H9 (cell line): Measurements from ENCODE around the gene HORMAD2. TPM values are rescaled to one million over a fixed set of nuclear protein-coding genes. Genes with fewer than 3 reads are reported as not detected.

Experiments
- DNase-seq: peaks from one replicate; pipeline ENCODE4 v3.0.0-alpha.2; 2017
- H2AFZ ChIP-seq: one replicate; pipeline ENCODE4 v1.6.1; 2013; ENCODE audit warnings: mild to moderate bottlenecking, low read length, control low read depth, moderate library complexity
- H2AK5ac ChIP-seq: 2 replicates; pipeline ENCODE4 v1.6.1; 2013; ENCODE audit warnings: low read length, control low read depth, mixed read lengths; ENCODE audit not compliant: insufficient read length
- H2BK120ac ChIP-seq: one replicate; pipeline ENCODE4 v1.6.1; 2013; ENCODE audit warnings: low read depth, mild to moderate bottlenecking, low read length, control low read depth, inconsistent platforms; ENCODE audit not compliant: poor library complexity, severe bottlenecking
- H2BK12ac ChIP-seq: 2 replicates; pipeline ENCODE4 v1.6.1; 2013; ENCODE audit warnings: low read length, control low read depth, mixed read lengths, low read depth; ENCODE audit not compliant: insufficient read length
- H2BK15ac ChIP-seq: 2 replicates; pipeline ENCODE4 v1.6.1; 2013; ENCODE audit warnings: low read depth, low read length, control low read depth
- H2BK20ac ChIP-seq: one replicate; pipeline ENCODE4 v1.6.1; 2013; ENCODE audit warnings: low read depth, mild to moderate bottlenecking, low read length, control low read depth, inconsistent platforms; ENCODE audit not compliant: poor library complexity, severe bottlenecking
- H2BK5ac ChIP-seq: 2 replicates; pipeline ENCODE4 v1.6.1; 2013; ENCODE audit warnings: low read length, control low read depth, mixed read lengths; ENCODE audit not compliant: insufficient read length
- H3K14ac ChIP-seq: 2 replicates; pipeline ENCODE4 v1.6.1; 2013; ENCODE audit warnings: low read length, control low read depth; ENCODE audit not compliant: insufficient read depth
- H3K18ac ChIP-seq: 2 replicates; pipeline ENCODE4 v1.6.1; 2013; ENCODE audit warnings: low read depth, mild to moderate bottlenecking, mixed read lengths, low read length, control low read depth; ENCODE audit not compliant: insufficient read length
- H3K23ac ChIP-seq: 2 replicates; pipeline ENCODE4 v1.6.1; 2013; ENCODE audit warnings: low read length, control low read depth, mixed read lengths, low read depth; ENCODE audit not compliant: insufficient read length
- H3K23me2 ChIP-seq: 2 replicates; pipeline ENCODE4 v1.6.1; 2013; ENCODE audit warnings: low read depth, mild to moderate bottlenecking, mixed read lengths, low read length, control low read depth; ENCODE audit not compliant: insufficient read length, poor library complexity, severe bottlenecking
- H3K27ac ChIP-seq: 2 replicates; pipeline ENCODE4 v1.5.1; 2013; ENCODE audit warnings: low read length, control low read depth, mixed read lengths, low read depth; ENCODE audit not compliant: insufficient read length
- H3K27me3 ChIP-seq: 2 replicates; pipeline ENCODE4 v1.6.1; 2013; ENCODE audit warnings: low read length, control low read depth, inconsistent platforms; ENCODE audit not compliant: insufficient read depth
- H3K4ac ChIP-seq: 2 replicates; pipeline ENCODE4 v1.6.1; 2013; ENCODE audit warnings: low read depth, mild to moderate bottlenecking, control low read depth, inconsistent platforms, low read length, moderate library complexity
- H3K4me1 ChIP-seq: 2 replicates; pipeline ENCODE4 v1.6.1; 2013; ENCODE audit warnings: low read length, control low read depth, inconsistent platforms; ENCODE audit not compliant: insufficient read depth
- H3K4me2 ChIP-seq: 2 replicates; pipeline ENCODE4 v1.6.1; 2013; ENCODE audit warnings: low read length, control low read depth, mixed read lengths; ENCODE audit not compliant: insufficient read length, insufficient read depth
- H3K56ac ChIP-seq: 2 replicates; pipeline ENCODE4 v1.6.1; 2013; ENCODE audit warnings: low read depth, mild to moderate bottlenecking, mixed read lengths, low read length, control low read depth; ENCODE audit not compliant: insufficient read length
- H3K79me1 ChIP-seq: 2 replicates; pipeline ENCODE4 v1.6.1; 2013; ENCODE audit warnings: low read depth, mild to moderate bottlenecking, moderate library complexity, low read length, control low read depth, inconsistent platforms; ENCODE audit not compliant: insufficient read depth, poor library complexity, severe bottlenecking
- H3K79me2 ChIP-seq: 2 replicates; pipeline ENCODE4 v1.6.1; 2013; ENCODE audit warnings: low read length, control low read depth, inconsistent platforms; ENCODE audit not compliant: insufficient read depth
- H3K9ac ChIP-seq: 2 replicates; pipeline ENCODE4 v1.6.1; 2013; ENCODE audit warnings: low read length, control low read depth, mixed read lengths; ENCODE audit not compliant: insufficient read length; ENCODE audit errors: extremely low read depth
- H3K9me3 ChIP-seq: one replicate; pipeline ENCODE4 v1.6.1; 2013; ENCODE audit warnings: low read depth, low read length, inconsistent platforms; ENCODE audit not compliant: control insufficient read depth
- H3T11ph ChIP-seq: one replicate; pipeline ENCODE4 v1.6.1; 2013; ENCODE audit warnings: mild to moderate bottlenecking, low read length, control low read depth, inconsistent platforms
- H4K20me1 ChIP-seq: one replicate; pipeline ENCODE4 v1.6.1; 2013; ENCODE audit not compliant: control insufficient read depth, insufficient read length, insufficient read depth
- H4K5ac ChIP-seq: 2 replicates; pipeline ENCODE4 v1.6.1; 2013; ENCODE audit warnings: low read depth, mild to moderate bottlenecking, mixed read lengths, low read length, control low read depth; ENCODE audit not compliant: insufficient read length
- H4K8ac ChIP-seq: replicated peaks from 2 replicates; pipeline ENCODE4 v1.6.1; 2013; ENCODE audit warnings: low read length, control low read depth, mixed read lengths, low read depth; ENCODE audit not compliant: insufficient read length
- H4K91ac ChIP-seq: 2 replicates; pipeline ENCODE4 v1.6.1; 2013; ENCODE audit warnings: low read depth, mild to moderate bottlenecking, moderate library complexity, mixed read lengths, low read length, control low read depth; ENCODE audit not compliant: insufficient read length
- H3K27ac Mint-ChIP-seq, 3 experiments: 2 replicates in 2 of 3; 3 replicates in 1 of 3; pipeline ENCODE4 v1.8.0; 2020 to 2021; ENCODE audit warnings: mixed read lengths in 3 of 3, mild to moderate bottlenecking in 1 of 3, moderate library complexity in 1 of 3
- H3K27me3 Mint-ChIP-seq: 2 replicates; pipeline ENCODE4 v1.8.0; 2021; ENCODE audit warnings: low read depth, mild to moderate bottlenecking, moderate library complexity, mixed read lengths
- H3K36me3 Mint-ChIP-seq, 3 experiments: 2 replicates in 2 of 3; 3 replicates in 1 of 3; pipeline ENCODE4 v1.8.0; 2020 to 2021; ENCODE audit warnings: low read depth in 3 of 3, mixed read lengths in 3 of 3; ENCODE audit not compliant: insufficient read depth in 1 of 3
- H3K4me1 Mint-ChIP-seq, 2 experiments: 2 replicates each; pipeline ENCODE4 v1.8.0; 2020; ENCODE audit warnings: mixed read lengths in 2 of 2
- H3K4me3 Mint-ChIP-seq, 2 experiments: 2 replicates in 1 of 2; 3 replicates in 1 of 2; pipeline ENCODE4 v1.8.0; 2020 to 2021; ENCODE audit warnings: mild to moderate bottlenecking in 2 of 2, mixed read lengths in 2 of 2, moderate library complexity in 1 of 2
- H3K9me3 Mint-ChIP-seq, 2 experiments: 2 replicates in 1 of 2; 3 replicates in 1 of 2; pipeline ENCODE4 v1.8.0; 2020; ENCODE audit warnings: mild to moderate bottlenecking in 2 of 2, mixed read lengths in 2 of 2, moderate library complexity in 1 of 2
- total RNA-seq: library from RNA; stranded (reverse); gene quantifications from 2 replicates; pipeline ENCODE4 v1.2.1, GENCODE V29; 2021
- TF ChIP-seq, protein P1 (sequence below): fragments of 200-600 bp; sonication (generic); conservative IDR thresholded peaks from 3 replicates; pipeline ENCODE4 v1.8.0; 2021; ENCODE audit warnings: antibody characterized with exemption, mild to moderate bottlenecking

The HORMAD2 gene
- total RNA-seq, 1 experiment from 2014 or later = not detected

DNA sequence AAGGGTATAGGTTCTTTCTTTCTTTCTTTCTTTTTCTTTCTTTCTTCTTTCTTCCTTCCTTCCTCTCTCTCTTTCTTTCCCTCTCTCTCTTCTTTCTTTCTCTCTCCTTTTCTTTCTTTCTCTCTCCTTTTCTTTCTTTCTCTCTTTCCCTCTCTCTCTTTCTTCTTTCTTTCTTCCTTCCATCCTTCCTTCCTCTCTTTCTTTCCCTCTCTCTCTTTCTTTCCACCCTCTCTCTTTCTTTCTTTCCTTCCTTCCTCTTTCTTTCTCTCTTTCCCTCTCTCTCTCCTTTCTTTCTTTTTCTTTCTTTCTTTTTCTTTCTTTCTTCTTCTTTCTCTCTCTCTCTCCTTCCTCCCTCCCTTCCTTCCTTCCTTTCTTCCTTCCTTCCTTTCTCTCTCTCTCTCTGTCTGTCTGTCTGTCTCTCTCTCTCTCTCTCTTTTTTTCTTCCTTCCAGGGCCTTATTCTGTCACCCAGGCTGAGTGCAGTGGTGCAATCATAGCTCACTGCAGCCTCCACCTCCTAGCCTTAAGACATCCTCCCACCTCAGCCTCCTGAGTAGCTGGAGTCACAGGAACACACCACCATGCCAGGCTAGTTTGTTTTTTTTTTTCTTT is 139.5 kb downstream of the HORMAD2 start:
- Histone ChIP-seq H3K9ac (no peak overlapping the region), H2AK5ac (no peak overlapping the region), H3K56ac (no peak overlapping the region), H4K20me1 (no peaks in the 10 kb centered on the region), H3K14ac (no peak overlapping the region), H2BK12ac (no peak overlapping the region), H2BK15ac (no peak overlapping the region), H3K27me3 (no peaks in the 10 kb centered on the region), H3K23me2 (no peaks in the 10 kb centered on the region), H3K79me1 (no peaks in the 10 kb centered on the region), H3K79me2 (no peaks in the 10 kb centered on the region), H3K27ac (no peak overlapping the region), H3K4ac (no peak overlapping the region), H2BK20ac (no peak overlapping the region), H2BK120ac (no peak overlapping the region), H4K8ac (no peak overlapping the region), H2AFZ (no peak overlapping the region), H3K23ac (no peak overlapping the region), H3K4me2 (no peak overlapping the region), H3K9me3 (no peaks in the 10 kb centered on the region), H3T11ph (no peak overlapping the region), H3K4me1 (peaks cover 4% of the 10 kb centered on the region; the same call in 1 of the 2 replicates), H2BK5ac (no peak overlapping the region), H3K18ac (no peak overlapping the region), H4K5ac (no peak overlapping the region), H4K91ac (no peak overlapping the region)
- no peak overlapping the region for H3K4me3 Mint-ChIP-seq
- H3K9me3 Mint-ChIP-seq = no peaks in the 10 kb centered on the region
- H3K4me1 Mint-ChIP-seq = peaks cover 4 to 12% of the 10 kb centered on the region in 2 experiments
- no peak overlapping the region; a peak in 1 of 7 replicates for H3K27ac Mint-ChIP-seq
- no peaks in the 10 kb centered on the region for H3K36me3 Mint-ChIP-seq
- TF ChIP-seq, protein P1, sequence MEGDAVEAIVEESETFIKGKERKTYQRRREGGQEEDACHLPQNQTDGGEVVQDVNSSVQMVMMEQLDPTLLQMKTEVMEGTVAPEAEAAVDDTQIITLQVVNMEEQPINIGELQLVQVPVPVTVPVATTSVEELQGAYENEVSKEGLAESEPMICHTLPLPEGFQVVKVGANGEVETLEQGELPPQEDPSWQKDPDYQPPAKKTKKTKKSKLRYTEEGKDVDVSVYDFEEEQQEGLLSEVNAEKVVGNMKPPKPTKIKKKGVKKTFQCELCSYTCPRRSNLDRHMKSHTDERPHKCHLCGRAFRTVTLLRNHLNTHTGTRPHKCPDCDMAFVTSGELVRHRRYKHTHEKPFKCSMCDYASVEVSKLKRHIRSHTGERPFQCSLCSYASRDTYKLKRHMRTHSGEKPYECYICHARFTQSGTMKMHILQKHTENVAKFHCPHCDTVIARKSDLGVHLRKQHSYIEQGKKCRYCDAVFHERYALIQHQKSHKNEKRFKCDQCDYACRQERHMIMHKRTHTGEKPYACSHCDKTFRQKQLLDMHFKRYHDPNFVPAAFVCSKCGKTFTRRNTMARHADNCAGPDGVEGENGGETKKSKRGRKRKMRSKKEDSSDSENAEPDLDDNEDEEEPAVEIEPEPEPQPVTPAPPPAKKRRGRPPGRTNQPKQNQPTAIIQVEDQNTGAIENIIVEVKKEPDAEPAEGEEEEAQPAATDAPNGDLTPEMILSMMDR = no peak
- peaks cover 8% of the 10 kb centered on the region for H3K27me3 Mint-ChIP-seq
- DNase-seq = no peak
